ENCODE results near the gene GOLGB1.
"Not testable (repeated sequence)": the region's sequence is repeated elsewhere in the genome, so short reads cannot be mapped to it uniquely, and the experiment has no call there.

GOLGB1 gene

DNA sequence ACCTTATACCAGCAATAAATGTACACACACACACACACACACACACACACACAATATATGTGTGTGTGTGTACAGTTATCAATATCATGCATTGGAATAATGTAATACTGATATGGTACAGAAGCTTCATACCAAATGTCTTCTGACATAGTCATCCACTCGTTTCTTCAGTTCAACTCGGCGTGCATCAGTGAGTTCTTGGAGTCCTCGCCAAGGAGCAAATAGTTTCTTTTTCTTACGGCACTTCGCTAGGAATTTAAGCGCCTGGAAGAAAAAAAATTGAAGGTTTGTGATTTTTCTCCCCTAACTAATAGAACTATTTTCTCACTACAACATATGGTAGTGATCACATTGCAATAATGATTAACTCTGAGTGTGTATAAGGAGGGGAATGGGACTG is 32.1 kb upstream of the GOLGB1 start:
- TF ChIP-seq, protein P1, sequence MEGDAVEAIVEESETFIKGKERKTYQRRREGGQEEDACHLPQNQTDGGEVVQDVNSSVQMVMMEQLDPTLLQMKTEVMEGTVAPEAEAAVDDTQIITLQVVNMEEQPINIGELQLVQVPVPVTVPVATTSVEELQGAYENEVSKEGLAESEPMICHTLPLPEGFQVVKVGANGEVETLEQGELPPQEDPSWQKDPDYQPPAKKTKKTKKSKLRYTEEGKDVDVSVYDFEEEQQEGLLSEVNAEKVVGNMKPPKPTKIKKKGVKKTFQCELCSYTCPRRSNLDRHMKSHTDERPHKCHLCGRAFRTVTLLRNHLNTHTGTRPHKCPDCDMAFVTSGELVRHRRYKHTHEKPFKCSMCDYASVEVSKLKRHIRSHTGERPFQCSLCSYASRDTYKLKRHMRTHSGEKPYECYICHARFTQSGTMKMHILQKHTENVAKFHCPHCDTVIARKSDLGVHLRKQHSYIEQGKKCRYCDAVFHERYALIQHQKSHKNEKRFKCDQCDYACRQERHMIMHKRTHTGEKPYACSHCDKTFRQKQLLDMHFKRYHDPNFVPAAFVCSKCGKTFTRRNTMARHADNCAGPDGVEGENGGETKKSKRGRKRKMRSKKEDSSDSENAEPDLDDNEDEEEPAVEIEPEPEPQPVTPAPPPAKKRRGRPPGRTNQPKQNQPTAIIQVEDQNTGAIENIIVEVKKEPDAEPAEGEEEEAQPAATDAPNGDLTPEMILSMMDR (IDR thresholded peaks at IDR 0.05; ENCODE audit: insufficient read depth, low read length, missing control alignments): no peak
- H3K4me3 ChIP-seq (ENCODE audit: low read depth, low read length): no peak overlapping the region
- DNase-seq (ENCODE audit: low read depth, low spot score): no peak
- POLR2A ChIA-PET: no interaction called here
- CTCF ChIA-PET: no interaction called here

- H3K4me3 ChIP-seq (ENCODE audit: low read depth, low read length); CTCF ChIA-PET; POLR2A ChIA-PET; DNase-seq (ENCODE audit: low read depth, low spot score): not testable (repeated sequence)
Observed at GRCh38 chr3:121775095-121775494, 25.6 kb upstream of the GOLGB1 start.

GRCh38 chr3:121769246-121769645 is 19.7 kb upstream of the GOLGB1 start:
- H3K4me3 ChIP-seq (ENCODE audit: low read depth, low read length): no peak overlapping the region

DNA sequence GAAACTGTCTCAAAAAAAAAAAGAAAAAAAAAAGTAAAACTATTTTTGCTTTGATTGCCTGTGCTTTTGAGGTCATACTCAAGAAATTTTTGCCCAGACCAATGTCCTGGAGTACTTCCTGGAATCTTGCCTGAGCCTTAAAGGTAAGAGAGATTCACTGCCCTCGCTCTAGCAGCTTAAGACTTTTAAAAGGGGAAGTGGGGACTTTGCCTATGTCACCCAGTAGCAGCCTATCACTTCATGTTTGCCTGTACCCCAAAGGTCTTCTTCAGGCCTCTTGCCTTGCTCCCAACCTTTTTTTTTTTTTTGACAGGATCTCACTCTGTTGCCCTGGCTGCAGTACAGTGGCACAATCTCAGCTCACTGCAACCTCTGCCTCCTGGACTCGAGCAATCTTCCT is 18.9 kb upstream of the GOLGB1 start:
- CTCF ChIA-PET: no interaction called here
- H3K4me3 ChIP-seq (ENCODE audit: low read depth, low read length): no peak overlapping the region
- DNase-seq (ENCODE audit: low read depth, low spot score): no peak
- POLR2A ChIA-PET: no interaction called here
- TF ChIP-seq, protein P1 (IDR thresholded peaks at IDR 0.05; ENCODE audit: insufficient read depth, low read length, missing control alignments): no peak

More at GRCh38 chr3:121769246-121769645, 19.7 kb upstream of the GOLGB1 start:
- CTCF ChIA-PET: no interaction called here
- no peak for DNase-seq (ENCODE audit: low read depth, low spot score)
- POLR2A ChIA-PET: no interaction called here
- TF ChIP-seq, protein P1 (IDR thresholded peaks at IDR 0.05; ENCODE audit: insufficient read depth, low read length, missing control alignments): no peak

- CTCF ChIA-PET: no interaction called here
- POLR2A ChIA-PET: no interaction called here
- H3K4me3 ChIP-seq (ENCODE audit: low read depth, low read length): no peak overlapping the region
- no peak for DNase-seq (ENCODE audit: low read depth, low spot score)
- TF ChIP-seq, protein P1 (IDR thresholded peaks at IDR 0.05; ENCODE audit: insufficient read depth, low read length, missing control alignments): no peak
Observed at GRCh38 chr3:121759541-121760202, 10.1 kb upstream of the GOLGB1 start.

- DNase-seq (ENCODE audit: low read depth, low spot score): no peak
- CTCF ChIA-PET: no interaction called here
- H3K4me3 ChIP-seq (ENCODE audit: low read depth, low read length): no peak overlapping the region
- TF ChIP-seq, protein P1 (IDR thresholded peaks at IDR 0.05; ENCODE audit: insufficient read depth, low read length, missing control alignments): no peak
- POLR2A ChIA-PET: no interaction called here
Observed at GRCh38 chr3:121758727-121759450, 9.3 kb upstream of the GOLGB1 start.

All from AG04449 (cell line).